Mucosa of descending colon (tissue), 3 donors: Measurements from ENCODE around the gene INO80E. TPM values are rescaled to one million over a fixed set of nuclear protein-coding genes. Genes with fewer than 3 reads are reported as not detected.

ENCODE experiments used
- ATAC-seq: fragments of 200-7000 bp; cut with Tn5 transposase; one replicate; pipeline ENCODE4 v1.9.1; 2020; ENCODE audit warnings: mild to moderate bottlenecking, moderate library complexity
- DNase-seq, 3 donors: peaks; one replicate each; pipeline ENCODE4 v3.0.0-alpha.2; 2020
- H3K36me3 ChIP-seq: fragments of 200-600 bp; one replicate; pipeline ENCODE4 v1.8.0; 2021; ENCODE audit warnings: low read depth, mild to moderate bottlenecking
- H3K4me1 ChIP-seq: fragments of 200-600 bp; one replicate; pipeline ENCODE4 v1.8.0; 2021; ENCODE audit warnings: low read depth, mild to moderate bottlenecking
- H3K4me3 ChIP-seq: fragments of 200-600 bp; one replicate; pipeline ENCODE4 v1.8.0; 2021; ENCODE audit warnings: mild to moderate bottlenecking
- H3K9me3 ChIP-seq: fragments of 200-600 bp; one replicate; pipeline ENCODE4 v1.8.0; 2021; ENCODE audit warnings: mild to moderate bottlenecking
- CTCF ChIP-seq: fragments of 200-600 bp; IDR thresholded peaks from one replicate; pipeline ENCODE4 v1.8.0; 2022; ENCODE audit warnings: antibody characterized with exemption, mild to moderate bottlenecking
- intact Hi-C, 2 donors: fragments of 100-400 bp; cut with DNase I in 1 of 2; cut with micrococcal nuclease in 1 of 2; formaldehyde crosslinking; loops; one replicate each; pipeline versions ENCODE4 v1.11.0 to v1.11.1; 2022; cut with DNase I, micrococcal nuclease
- total RNA-seq, 3 donors: library from RNA; stranded (reverse); fragmentation: NEBNext Ultra II Directional in 2 of 3; extraction: Animal tissue kit (Norgen Biotek cat#: 25700) in 2 of 3; gene quantifications; one replicate each; pipeline versions ENCODE4 v1.2.1 to v1.2.4, GENCODE V29; 2021 to 2023
- donor health status: DM: no; HTN: no; CAD: no; lungs with moderate emphysema.
- donor health status: DM: no; HTN: no; CAD: no.
- donor health status: DM: no; HTN: yes; CAD: no.

INO80E gene
- total RNA-seq, 3 donors from 2014 or later, result 71.2 to 79.5 (median 78.4) TPM

GRCh38 chr16:30046178-30046577 is 50.1 kb downstream of the INO80E start:
- no peaks in the 10 kb centered on the region for H3K36me3 ChIP-seq
- intact Hi-C loops, result no loop called here
- DNase-seq (no peak), ATAC-seq (no peak)
- TF ChIP-seq CTCF, result no peak
- no peak overlapping the region for H3K4me3 ChIP-seq
- no peaks in the 10 kb centered on the region for H3K9me3 ChIP-seq
- H3K4me1 ChIP-seq, result no peaks in the 10 kb centered on the region

- no peak for TF ChIP-seq CTCF
- ATAC-seq (no peak), DNase-seq (no peak)
- H3K4me3 ChIP-seq, result no peak overlapping the region
- intact Hi-C loops, result no loop called here
- H3K36me3 ChIP-seq, result no peaks in the 10 kb centered on the region
- H3K4me1 ChIP-seq, result no peaks in the 10 kb centered on the region
- no peaks in the 10 kb centered on the region for H3K9me3 ChIP-seq
Measured at GRCh38 chr16:30046588-30046987, 50.5 kb downstream of the INO80E start.

GRCh38 chr16:30049871-30050270 is 53.8 kb downstream of the INO80E start:
- H3K4me1 ChIP-seq, result peaks cover 7% of the 10 kb centered on the region
- H3K4me3 ChIP-seq, result no peak overlapping the region
- intact Hi-C loops, result no loop called here
- DNase-seq, result peak in 1 of 3 donors; percentile 28
- no peaks in the 10 kb centered on the region for H3K36me3 ChIP-seq
- TF ChIP-seq CTCF, result no peak
- no peaks in the 10 kb centered on the region for H3K9me3 ChIP-seq
- no peak for ATAC-seq

GRCh38 chr16:30051518-30051917 is 55.5 kb downstream of the INO80E start:
- ATAC-seq, result no peak
- intact Hi-C loops, result no loop called here

GRCh38 chr16:30052671-30053372 is 56.8 kb downstream of the INO80E start:
- intact Hi-C loops, result no loop called here
- no peak for TF ChIP-seq CTCF

More at GRCh38 chr16:30051518-30051917, 55.5 kb downstream of the INO80E start:
- no peak overlapping the region for H3K4me3 ChIP-seq
- no peaks in the 10 kb centered on the region for H3K9me3 ChIP-seq
- H3K4me1 ChIP-seq, result peaks cover 7% of the 10 kb centered on the region
- TF ChIP-seq CTCF, result no peak
- DNase-seq, result peak in 1 of 3 donors; percentile 3
- no peaks in the 10 kb centered on the region for H3K36me3 ChIP-seq

More at GRCh38 chr16:30052671-30053372, 56.8 kb downstream of the INO80E start:
- no peaks in the 10 kb centered on the region for H3K36me3 ChIP-seq
- H3K4me3 ChIP-seq, result peak overlapping the region; percentile 13
- no peaks in the 10 kb centered on the region for H3K9me3 ChIP-seq
- ATAC-seq, result peak; percentile 97
- peak; percentile 95 to 96 (median 96) for DNase-seq
- H3K4me1 ChIP-seq, result peaks cover 7% of the 10 kb centered on the region
